T47D (cell line): ENCODE results near the gene PRSS27.
"Not testable (repeated sequence)": the region's sequence is repeated elsewhere in the genome, so short reads cannot be mapped to it uniquely, and the experiment has no call there.

ENCODE experiments used
- DNase-seq, 2 experiments: peaks; one replicate each; pipeline versions ENCODE4 v3.0.0 to v3.0.0-alpha.2; 2011 to 2012; ENCODE audit warnings: low read depth in 1 of 2, low spot score in 1 of 2
- JUND ChIP-seq: IDR thresholded peaks from 2 replicates; pipeline ENCODE4 v1.6.1; 2012; ENCODE audit warnings: low read depth
- in situ Hi-C: cut with HindIII; loops from 2 replicates; pipeline ENCODE4 v1.10.0; 2016; ENCODE audit warnings: low sequenced_read_pairs, low pct_unique_long_range_greater_than_20kb

Gene PRSS27

GRCh38 chr16:2689968-2690801 is 29.8 kb downstream of the PRSS27 start:
- in situ Hi-C loops: no loop called here
- no peak for TF ChIP-seq JUND
- no peak for DNase-seq

- in situ Hi-C loops: not testable (repeated sequence)
These were observed 30.6 kb downstream of the PRSS27 start for GRCh38 chr16:2689422-2689821.

GRCh38 chr16:2687531-2688308 is 32.3 kb downstream of the PRSS27 start:
- in situ Hi-C loops: no loop called here
- TF ChIP-seq JUND: no peak
- no peak for DNase-seq

More at GRCh38 chr16:2689422-2689821, 30.6 kb downstream of the PRSS27 start:
- not testable (repeated sequence) for DNase-seq

GRCh38 chr16:2686912-2687507 is 33.0 kb downstream of the PRSS27 start:
- TF ChIP-seq JUND: no peak
- in situ Hi-C loops: no loop called here
- DNase-seq: peak in 1 of 2 experiments; percentile 0

- DNase-seq, in situ Hi-C loops: not testable (repeated sequence)
These were observed 33.9 kb downstream of the PRSS27 start for GRCh38 chr16:2686075-2686474.

GRCh38 chr16:2683041-2683440 is 37.0 kb downstream of the PRSS27 start:
- peak; percentile 3 to 14 for DNase-seq
- in situ Hi-C loops: not testable (repeated sequence)

GRCh38 chr16:2682209-2683021 is 37.6 kb downstream of the PRSS27 start, which contains the start of gene KCTD5:
KCTD5 (plus strand) TSS chr16:2682523; CDS start chr16:2682549, 26 bp downstream.
- peak; percentile 93 to 97 for DNase-seq
- no peak for TF ChIP-seq JUND
- in situ Hi-C loops: no loop called here

- in situ Hi-C loops, DNase-seq: not testable (repeated sequence)
These were observed 39.7 kb downstream of the PRSS27 start for GRCh38 chr16:2680360-2680759.

GRCh38 chr16:2679902-2680301 is 40.1 kb downstream of the PRSS27 start:
- in situ Hi-C loops: not testable (repeated sequence)

GRCh38 chr16:2678206-2678965 is 41.6 kb downstream of the PRSS27 start:
- DNase-seq, in situ Hi-C loops: not testable (repeated sequence)

More at GRCh38 chr16:2679902-2680301, 40.1 kb downstream of the PRSS27 start:
- not testable (repeated sequence) for DNase-seq

- DNase-seq, in situ Hi-C loops: not testable (repeated sequence)
These were observed 43.1 kb downstream of the PRSS27 start for GRCh38 chr16:2676937-2677336.

- DNase-seq: no peak
- in situ Hi-C loops: no loop called here
- no peak for TF ChIP-seq JUND
These were observed 44.3 kb downstream of the PRSS27 start for GRCh38 chr16:2675714-2676113.
